Activated CD4-positive, alpha-beta T cell treated with anti-CD3 and anti-CD28 coated beads for 36 hours (primary cell): ENCODE results near the gene C12orf76. TPM values are rescaled to one million over a fixed set of nuclear protein-coding genes. Genes with fewer than 3 reads are reported as not detected.
"Not testable (repeated sequence)": the region's sequence is repeated elsewhere in the genome, so short reads cannot be mapped to it uniquely, and the experiment has no call there.

Experiments used
- ATAC-seq: fragments of 200-7000 bp; cut with Tn5 transposase; one replicate; pipeline ENCODE4 v1.10.0; 2021; ENCODE audit warnings: mild to moderate bottlenecking, moderate library complexity
- CTCF ChIA-PET: fragments of 350-600 bp; sonication (Branson Sonifier 250); formaldehyde crosslinking; loops from one replicate; lab custom pipeline; 2021; ENCODE audit warnings: antibody characterized with exemption; lab: Charles Lee
- POLR2A ChIA-PET: fragments of 350-600 bp; sonication (Branson Sonifier 250); formaldehyde crosslinking; loops from one replicate; lab custom pipeline; 2021; ENCODE audit warnings: antibody characterized with exemption, inconsistent platforms; lab: Charles Lee
- DNase-seq: peaks from one replicate; pipeline ENCODE4 v3.0.0-alpha.2; 2020
- H3K27ac Mint-ChIP-seq: one replicate; pipeline ENCODE4 v1.8.0; 2021; ENCODE audit warnings: mixed read lengths
- H3K27me3 Mint-ChIP-seq: one replicate; pipeline ENCODE4 v1.8.0; 2021; ENCODE audit warnings: mixed read lengths
- H3K36me3 Mint-ChIP-seq: one replicate; pipeline ENCODE4 v1.8.0; 2021; ENCODE audit warnings: low read depth, mixed read lengths
- H3K4me1 Mint-ChIP-seq: one replicate; pipeline ENCODE4 v1.8.0; 2021; ENCODE audit warnings: mixed read lengths
- H3K4me3 Mint-ChIP-seq: one replicate; pipeline ENCODE4 v1.8.0; 2021; ENCODE audit warnings: mild to moderate bottlenecking, moderate library complexity, mixed read lengths
- H3K9me3 Mint-ChIP-seq: one replicate; pipeline ENCODE4 v1.8.0; 2021; ENCODE audit warnings: low read depth, mixed read lengths
- intact Hi-C, 2 experiments: fragments of 100-400 bp; cut with DNase I in 1 of 2; cut with micrococcal nuclease in 1 of 2; formaldehyde crosslinking; loops; one replicate each; pipeline versions ENCODE4 v1.14.2 to v1.15.1; 2022 to 2024; cut with DNase I, micrococcal nuclease
- total RNA-seq, 2 experiments: library from RNA; stranded (reverse); gene quantifications; one replicate each; pipeline ENCODE4 v1.2.3, GENCODE V29; 2021

C12orf76 gene
- total RNA-seq, 2 experiments from 2014 or later = 10.2 to 10.5 TPM

DNA sequence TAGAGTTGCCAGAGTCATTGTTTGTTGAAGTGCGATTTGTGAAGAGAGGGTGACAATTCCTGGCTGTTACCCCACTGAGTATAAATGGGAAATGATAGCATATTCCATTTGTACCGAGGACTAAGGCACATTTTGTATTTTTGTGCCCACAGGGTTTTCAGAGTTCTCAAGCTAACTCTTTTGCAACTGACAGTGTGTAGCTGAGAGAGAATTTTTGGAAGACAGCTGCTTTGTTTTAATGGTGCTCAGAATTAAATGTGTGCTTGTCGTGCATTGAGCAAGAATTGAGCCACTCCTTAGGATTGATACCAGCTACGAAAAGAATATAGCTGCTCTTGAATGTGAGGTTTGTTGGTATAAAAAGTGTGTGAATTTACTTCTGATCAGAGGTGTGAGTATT, 27.4 kb downstream of the C12orf76 start:
- Mint-ChIP-seq H3K27me3 (no peaks in the 10 kb centered on the region), H3K4me1 (peaks cover 11% of the 10 kb centered on the region), H3K4me3 (no peak overlapping the region), H3K36me3 (peaks cover 39% of the 10 kb centered on the region), H3K27ac (no peak overlapping the region), H3K9me3 (no peaks in the 10 kb centered on the region)
- CTCF ChIA-PET = interaction anchor here (0.7 to 1.4 kb wide), 2 partner anchors 22 to 39 kb away, joined by 3 to 4 read pairs; partner anchors contain the start of gene ANKRD13A
- intact Hi-C loops = no loop called here
- no peak for DNase-seq
- ATAC-seq = no peak
- POLR2A ChIA-PET = interaction anchor here (0.6 kb wide), 1 partner anchor 10 kb away, joined by 11 read pairs; no protein-coding TSS in a partner anchor

DNA sequence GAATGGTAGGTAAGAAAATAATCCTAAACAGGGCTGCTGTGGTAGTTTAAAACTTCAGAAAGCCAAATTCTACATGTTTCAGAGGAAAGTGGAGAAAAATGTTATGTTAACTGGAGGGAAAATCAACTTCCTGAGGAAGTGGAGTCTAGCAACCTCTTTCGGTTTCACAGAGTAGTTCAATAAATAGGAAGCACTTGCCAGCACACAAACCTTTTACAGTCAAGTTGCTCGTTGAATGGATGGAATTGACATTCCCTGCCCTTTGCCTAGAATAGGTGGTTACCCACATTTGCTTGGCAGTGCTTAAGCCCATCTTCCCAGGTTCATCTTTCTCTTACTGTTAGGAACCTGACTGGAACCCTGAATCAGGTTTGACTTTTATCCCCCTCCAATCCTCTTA, 33.2 kb downstream of the C12orf76 start:
- intact Hi-C loops = loop anchor here in 1 of 2 experiments (2.0 kb wide), 1 partner anchor 80 kb away; no protein-coding TSS in a partner anchor
- Mint-ChIP-seq H3K4me3 (no peak overlapping the region), H3K9me3 (no peaks in the 10 kb centered on the region), H3K27me3 (no peaks in the 10 kb centered on the region), H3K36me3 (peaks cover 39% of the 10 kb centered on the region), H3K27ac (peak overlapping the region; percentile 73), H3K4me1 (peaks cover 43% of the 10 kb centered on the region)
- CTCF ChIA-PET = interaction anchor here (0.7 to 1.0 kb wide), 2 partner anchors 8 to 170 kb away, joined by 3 to 4 read pairs; no protein-coding TSS in a partner anchor
- no peak for ATAC-seq
- POLR2A ChIA-PET = no interaction called here
- no peak for DNase-seq

DNA sequence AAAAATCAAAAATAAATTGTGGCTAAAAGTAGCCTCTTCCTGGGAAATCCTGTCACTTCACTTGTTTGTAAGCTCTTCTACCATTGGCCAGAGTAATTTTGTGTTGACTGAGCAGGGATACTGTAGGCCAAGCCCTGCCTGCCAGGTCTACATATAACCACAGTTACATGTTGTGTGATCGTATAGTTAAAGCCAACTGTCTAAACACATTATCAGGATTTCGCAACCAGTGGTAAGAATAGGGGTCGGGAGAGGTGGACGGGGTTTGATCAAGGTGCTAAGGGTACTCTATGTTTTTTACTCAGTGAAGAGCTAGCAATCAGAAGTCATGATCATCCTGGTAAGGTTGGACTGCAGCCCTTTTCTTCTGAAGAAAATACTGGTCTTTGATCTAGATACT, 35.7 kb downstream of the C12orf76 start:
- POLR2A ChIA-PET = no interaction called here
- CTCF ChIA-PET = interaction anchor here (0.7 to 0.9 kb wide), 2 partner anchors 8 to 526 kb away, joined by 3 read pairs; no protein-coding TSS in a partner anchor
- Mint-ChIP-seq H3K4me3 (no peak overlapping the region), H3K36me3 (peaks cover 35% of the 10 kb centered on the region), H3K27ac (peak overlapping the region; percentile 68), H3K4me1 (peaks cover 67% of the 10 kb centered on the region), H3K27me3 (no peaks in the 10 kb centered on the region), H3K9me3 (peaks cover 3% of the 10 kb centered on the region)
- no peak for DNase-seq
- ATAC-seq = peak; percentile 33
- intact Hi-C loops = no loop called here

DNA sequence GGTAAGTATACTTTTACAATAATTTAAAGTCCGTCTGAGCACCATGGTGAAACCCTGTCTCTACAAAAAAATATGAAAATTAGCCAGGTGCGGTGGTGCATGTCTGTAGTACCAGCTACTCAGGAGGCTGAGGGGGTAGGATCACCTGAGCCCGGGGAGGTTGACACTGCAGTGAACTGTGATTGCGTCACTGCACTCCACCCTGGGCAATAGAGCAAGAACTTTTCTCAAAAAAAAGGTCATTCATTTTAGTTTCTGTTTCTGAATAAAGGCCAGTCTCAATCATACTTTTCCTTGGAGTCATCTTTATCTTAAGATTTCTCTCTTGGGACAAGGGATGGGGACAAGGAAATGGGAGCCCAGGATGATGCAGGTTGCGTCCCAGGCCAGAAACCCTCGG, 36.2 kb downstream of the C12orf76 start:
- DNase-seq (peak; percentile 32), ATAC-seq (no peak)
- ChIA-PET CTCF (interaction anchor here (0.9 kb wide), 1 partner anchor 527 kb away, joined by 3 read pairs; no protein-coding TSS in a partner anchor), POLR2A (no interaction called here)
- H3K4me3 Mint-ChIP-seq = no peak overlapping the region
- peaks cover 3% of the 10 kb centered on the region for H3K9me3 Mint-ChIP-seq
- H3K4me1 Mint-ChIP-seq = peaks cover 68% of the 10 kb centered on the region
- peak overlapping the region; percentile 68 for H3K27ac Mint-ChIP-seq
- peaks cover 35% of the 10 kb centered on the region for H3K36me3 Mint-ChIP-seq
- no peaks in the 10 kb centered on the region for H3K27me3 Mint-ChIP-seq
- intact Hi-C loops = no loop called here

DNA sequence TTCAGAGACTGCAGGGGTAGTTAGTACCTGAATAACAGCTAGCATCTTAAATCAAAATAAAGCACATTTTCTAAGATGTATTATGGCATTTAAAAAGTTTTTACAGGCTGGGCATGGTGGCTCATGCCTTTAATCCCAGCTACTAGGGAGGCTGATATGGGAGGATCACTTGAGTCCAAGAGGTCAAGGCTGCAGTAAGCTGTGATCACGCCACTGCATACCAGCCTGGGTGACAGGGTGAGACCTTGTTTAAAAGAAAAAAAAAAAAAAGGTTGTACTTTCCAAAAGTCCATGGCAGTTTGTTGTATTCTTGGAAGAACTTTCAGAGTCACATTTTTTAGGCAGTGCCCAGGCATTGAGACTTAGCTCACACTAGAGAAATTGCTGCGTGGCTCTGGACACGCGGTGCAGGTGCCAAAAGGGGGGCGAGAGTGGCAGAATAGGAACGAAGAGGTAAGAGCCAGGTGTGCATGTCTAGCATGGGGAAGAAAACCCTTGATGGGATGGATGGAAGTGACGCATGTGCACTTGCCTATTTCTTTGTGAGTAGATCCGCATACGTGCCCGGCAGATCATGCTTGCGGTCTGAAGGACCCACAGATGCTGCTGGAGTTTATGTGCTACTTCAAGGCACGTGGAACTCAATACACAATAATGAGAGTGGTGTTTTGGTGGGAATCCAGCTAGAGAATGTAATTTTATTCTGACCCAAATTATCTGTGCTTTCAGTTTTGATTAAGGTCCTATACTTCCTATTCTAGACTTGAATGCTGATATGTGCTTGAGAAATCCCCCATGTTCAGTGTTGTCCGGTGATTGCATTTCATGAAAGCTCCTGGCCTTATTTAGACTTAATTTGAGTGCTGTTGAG, 37.2 kb downstream of the C12orf76 start:
- ATAC-seq (no peak), DNase-seq (no peak)
- Mint-ChIP-seq H3K4me3 (no peak overlapping the region), H3K4me1 (peaks cover 78% of the 10 kb centered on the region), H3K9me3 (peaks cover 3% of the 10 kb centered on the region), H3K36me3 (peaks cover 36% of the 10 kb centered on the region), H3K27me3 (no peaks in the 10 kb centered on the region), H3K27ac (peak overlapping the region; percentile 64)
- POLR2A ChIA-PET = interaction anchor here (0.6 kb wide), 3 partner anchors 40 to 125 kb away, joined by 3 to 11 read pairs (median 5); no protein-coding TSS in a partner anchor
- CTCF ChIA-PET = interaction anchor here (0.6 to 1.0 kb wide), 6 partner anchors 9 to 69 kb away, joined by 3 read pairs; no protein-coding TSS in a partner anchor
- intact Hi-C loops = no loop called here

DNA sequence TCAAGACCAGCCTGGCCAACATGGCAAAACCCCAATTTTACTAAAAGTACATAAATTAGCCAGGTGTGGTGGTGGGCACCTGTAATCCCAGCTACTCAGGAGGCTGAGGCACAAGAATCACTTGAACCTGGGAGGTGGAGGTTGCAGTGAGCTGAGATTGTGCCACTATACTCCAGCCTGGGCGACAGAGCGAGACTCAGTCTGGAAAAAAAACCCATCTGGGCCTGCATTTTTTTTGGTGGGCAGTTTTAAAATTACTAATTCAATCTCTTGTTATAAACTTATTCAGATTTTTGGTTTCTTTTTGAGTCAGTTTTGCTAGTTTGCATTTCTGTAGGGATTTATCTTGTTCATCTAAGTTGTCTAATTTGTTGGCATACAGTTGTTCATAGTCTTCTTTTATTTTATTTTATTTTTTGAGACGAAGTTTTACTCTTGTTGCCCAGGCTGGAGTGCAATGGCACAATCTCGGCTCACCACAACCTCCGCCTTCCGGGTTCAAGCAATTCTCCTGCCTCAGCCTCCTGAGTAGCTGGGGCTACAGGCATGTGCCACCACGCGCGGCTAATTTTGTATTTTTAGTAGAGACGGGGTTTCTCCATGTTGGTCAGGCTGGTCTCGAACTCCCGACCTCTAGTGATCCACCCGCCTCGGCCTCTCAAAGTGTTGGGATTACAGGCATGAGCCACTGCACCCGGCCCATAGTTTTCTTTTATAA, 39.5 kb downstream of the C12orf76 start:
- CTCF ChIA-PET = interaction anchor here (0.7 kb wide), 1 partner anchor 452 kb away, joined by 3 read pairs; no protein-coding TSS in a partner anchor

DNA sequence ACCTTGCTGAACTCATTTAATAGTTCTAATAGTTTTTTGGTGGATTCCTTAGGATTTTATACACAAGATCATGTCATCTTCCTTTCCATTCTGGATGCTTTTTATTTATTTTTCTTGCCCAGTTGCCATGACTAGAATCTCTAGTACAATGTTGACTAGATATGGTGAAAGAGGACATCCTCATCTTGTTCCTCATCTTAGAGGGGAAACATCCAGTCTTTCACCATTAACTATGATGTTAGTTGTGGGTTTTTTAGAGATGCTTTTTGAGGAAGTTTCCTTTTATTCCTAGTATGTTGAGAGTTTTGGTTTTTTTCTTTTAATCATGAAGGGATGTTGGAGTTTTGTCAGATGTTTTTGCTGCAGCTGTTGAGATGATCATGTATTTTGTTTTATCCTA, 40.4 kb downstream of the C12orf76 start:
- no peak overlapping the region for H3K4me3 Mint-ChIP-seq
- no peak for DNase-seq
- H3K4me1 Mint-ChIP-seq = peaks cover 94% of the 10 kb centered on the region
- POLR2A ChIA-PET = interaction anchor here (0.6 kb wide), 1 partner anchor 57 kb away, joined by 3 read pairs; no protein-coding TSS in a partner anchor
- peaks cover 29% of the 10 kb centered on the region for H3K36me3 Mint-ChIP-seq
- H3K9me3 Mint-ChIP-seq = peaks cover 3% of the 10 kb centered on the region
- intact Hi-C loops = loop anchor here (1.0 to 5.0 kb wide), 2 partner anchors 12 to 36 kb away; partner anchors contain the start of gene GIT2 (in 1 of the 2)
- CTCF ChIA-PET = no interaction called here
- H3K27me3 Mint-ChIP-seq = no peaks in the 10 kb centered on the region
- ATAC-seq = no peak
- peak overlapping the region; percentile 51 for H3K27ac Mint-ChIP-seq

More for the DNA sequence above, 39.5 kb downstream of the C12orf76 start:
- peak; percentile 18 for ATAC-seq
- peak overlapping the region; percentile 36 for H3K4me3 Mint-ChIP-seq
- H3K36me3 Mint-ChIP-seq = peaks cover 28% of the 10 kb centered on the region
- H3K4me1 Mint-ChIP-seq = peaks cover 87% of the 10 kb centered on the region
- intact Hi-C loops = loop anchor here (1.0 to 5.0 kb wide), 2 partner anchors 13 to 37 kb away; partner anchors contain the start of gene GIT2 (in 1 of the 2)
- POLR2A ChIA-PET = interaction anchor here (0.6 kb wide), 1 partner anchor 56 kb away, joined by 3 read pairs; no protein-coding TSS in a partner anchor
- H3K27ac Mint-ChIP-seq, H3K27me3 Mint-ChIP-seq, H3K9me3 Mint-ChIP-seq: not testable (repeated sequence)
- DNase-seq = peak; percentile 40

DNA sequence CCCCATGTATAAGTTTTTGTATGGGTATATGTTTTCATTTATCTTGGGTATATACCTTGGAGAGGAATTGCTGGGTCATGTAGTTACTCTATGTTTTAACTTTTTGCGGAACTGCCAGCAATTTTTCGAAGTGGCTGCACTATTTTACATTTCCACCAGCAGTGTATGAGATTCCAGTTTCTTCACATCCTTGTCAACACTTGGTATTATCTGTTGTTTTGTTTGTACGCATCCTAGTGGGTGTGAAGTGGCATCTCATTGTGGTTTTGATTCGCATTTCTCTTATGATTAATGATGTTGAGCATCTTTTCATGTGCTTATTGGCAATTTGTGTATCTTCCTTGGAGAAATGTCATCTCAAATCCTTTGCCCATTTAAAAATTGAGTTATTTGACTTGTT, 42.2 kb downstream of the C12orf76 start:
- Mint-ChIP-seq H3K27me3 (no peaks in the 10 kb centered on the region), H3K4me3 (no peak overlapping the region), H3K36me3 (peaks cover 21% of the 10 kb centered on the region), H3K27ac (no peak overlapping the region), H3K4me1 (peaks cover 90% of the 10 kb centered on the region), H3K9me3 (peaks cover 3% of the 10 kb centered on the region)
- ChIA-PET CTCF (interaction anchor here (1.4 kb wide), 1 partner anchor 8 kb away, joined by 4 read pairs; no protein-coding TSS in a partner anchor), POLR2A (no interaction called here)
- intact Hi-C loops = loop anchor here in 1 of 2 experiments (5.0 kb wide), 1 partner anchor 34 kb away; no protein-coding TSS in a partner anchor
- ATAC-seq (no peak), DNase-seq (no peak)

DNA sequence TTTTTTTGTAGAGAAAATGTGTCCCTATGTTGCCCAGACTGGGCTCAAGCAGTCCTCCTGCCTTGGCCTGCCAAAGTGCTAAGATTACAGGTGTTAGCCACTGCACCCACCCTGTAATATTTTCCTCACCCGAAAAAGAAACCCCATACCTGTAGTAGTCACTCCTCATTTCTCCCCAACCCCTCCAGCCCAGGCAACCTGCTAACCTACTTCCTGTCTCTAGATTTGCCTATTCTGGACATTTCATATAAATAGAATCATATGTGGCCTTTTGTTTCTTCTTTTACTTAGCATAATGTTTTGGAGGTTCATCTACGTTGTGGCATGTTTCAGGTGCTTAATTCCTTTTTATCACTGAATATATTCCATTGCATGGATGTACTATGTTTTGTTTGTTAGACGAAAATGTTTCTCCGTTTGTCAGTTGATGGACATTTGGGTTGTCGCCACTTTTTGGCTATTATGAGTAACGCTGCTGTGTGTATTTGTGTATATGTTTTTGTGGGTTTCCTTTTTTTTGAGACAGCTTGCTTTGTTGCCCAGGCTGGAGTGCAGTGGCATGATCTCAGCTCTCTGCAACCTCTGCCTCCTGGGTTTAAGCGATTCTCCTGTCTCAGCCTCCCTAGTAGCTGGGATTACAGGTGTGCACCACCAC, 42.9 kb downstream of the C12orf76 start:
- H3K9me3 Mint-ChIP-seq = peaks cover 3% of the 10 kb centered on the region
- no peaks in the 10 kb centered on the region for H3K27me3 Mint-ChIP-seq
- H3K4me1 Mint-ChIP-seq = peaks cover 89% of the 10 kb centered on the region
- intact Hi-C loops = loop anchor here in 1 of 2 experiments (5.0 kb wide), 1 partner anchor 33 kb away; no protein-coding TSS in a partner anchor
- POLR2A ChIA-PET = interaction anchor here (1.0 kb wide), 1 partner anchor 105 kb away, joined by 3 read pairs; no protein-coding TSS in a partner anchor
- peak overlapping the region; percentile 49 for H3K4me3 Mint-ChIP-seq
- peak overlapping the region; percentile 80 for H3K27ac Mint-ChIP-seq
- ATAC-seq (peak; percentile 48), DNase-seq (peak; percentile 45)
- CTCF ChIA-PET = interaction anchor here (2.0 kb wide), 1 partner anchor 12 kb away, joined by 6 read pairs; no protein-coding TSS in a partner anchor
- H3K36me3 Mint-ChIP-seq = peaks cover 20% of the 10 kb centered on the region

DNA sequence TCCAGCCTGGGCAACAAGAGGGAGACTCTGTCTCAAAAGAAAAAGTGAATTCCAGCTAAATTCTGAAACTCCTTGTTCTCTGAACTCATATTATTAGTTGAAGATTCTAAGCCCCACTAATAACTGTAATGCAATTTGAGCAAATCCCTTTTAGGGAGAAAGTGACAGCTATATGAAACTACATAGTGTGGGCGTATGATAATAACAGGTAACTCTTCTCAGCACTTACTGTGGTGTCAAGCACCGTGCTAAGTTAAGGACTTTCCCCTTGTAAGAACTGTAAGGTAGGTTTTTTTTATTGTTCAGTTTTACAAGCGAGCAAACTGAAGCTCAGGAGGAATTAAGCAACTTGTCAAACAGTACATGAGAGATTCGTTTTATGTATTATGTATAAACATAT, 43.7 kb downstream of the C12orf76 start:
- Mint-ChIP-seq H3K27me3 (no peaks in the 10 kb centered on the region), H3K27ac (peak overlapping the region; percentile 73), H3K36me3 (peaks cover 22% of the 10 kb centered on the region), H3K4me3 (no peak overlapping the region), H3K4me1 (peaks cover 85% of the 10 kb centered on the region), H3K9me3 (peaks cover 3% of the 10 kb centered on the region)
- POLR2A ChIA-PET = interaction anchor here (0.8 to 1.2 kb wide), 3 partner anchors 23 to 104 kb away, joined by 3 to 9 read pairs (median 4); no protein-coding TSS in a partner anchor
- CTCF ChIA-PET = interaction anchor here (0.6 to 2.0 kb wide), 6 partner anchors 8 to 349 kb away, joined by 3 to 6 read pairs (median 3); no protein-coding TSS in a partner anchor
- DNase-seq = no peak
- intact Hi-C loops = no loop called here
- peak; percentile 80 for ATAC-seq
